ENCODE results near the gene TMEM200B.

DNA sequence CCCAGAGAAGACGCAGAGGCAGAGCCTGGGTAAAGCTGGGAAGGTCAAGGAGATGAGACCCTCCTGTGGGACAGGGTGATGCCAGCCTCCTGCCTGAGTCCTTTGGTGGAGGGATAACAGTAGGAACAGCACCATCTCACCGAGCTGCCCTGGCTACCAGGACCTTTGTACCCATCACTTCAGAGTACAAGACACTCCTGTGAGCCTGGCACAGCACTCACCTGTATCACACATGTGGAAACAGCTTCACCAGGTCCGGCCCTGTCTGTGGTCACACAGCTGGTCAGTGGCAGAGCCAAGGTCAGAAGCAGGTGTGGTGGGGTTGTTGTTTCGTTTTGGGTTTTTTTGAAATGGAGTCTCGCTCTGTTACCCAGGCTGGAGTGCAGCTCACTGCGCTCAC lies 5.0 kb upstream of the TMEM200B start:
- TF ChIP-seq, protein P1, sequence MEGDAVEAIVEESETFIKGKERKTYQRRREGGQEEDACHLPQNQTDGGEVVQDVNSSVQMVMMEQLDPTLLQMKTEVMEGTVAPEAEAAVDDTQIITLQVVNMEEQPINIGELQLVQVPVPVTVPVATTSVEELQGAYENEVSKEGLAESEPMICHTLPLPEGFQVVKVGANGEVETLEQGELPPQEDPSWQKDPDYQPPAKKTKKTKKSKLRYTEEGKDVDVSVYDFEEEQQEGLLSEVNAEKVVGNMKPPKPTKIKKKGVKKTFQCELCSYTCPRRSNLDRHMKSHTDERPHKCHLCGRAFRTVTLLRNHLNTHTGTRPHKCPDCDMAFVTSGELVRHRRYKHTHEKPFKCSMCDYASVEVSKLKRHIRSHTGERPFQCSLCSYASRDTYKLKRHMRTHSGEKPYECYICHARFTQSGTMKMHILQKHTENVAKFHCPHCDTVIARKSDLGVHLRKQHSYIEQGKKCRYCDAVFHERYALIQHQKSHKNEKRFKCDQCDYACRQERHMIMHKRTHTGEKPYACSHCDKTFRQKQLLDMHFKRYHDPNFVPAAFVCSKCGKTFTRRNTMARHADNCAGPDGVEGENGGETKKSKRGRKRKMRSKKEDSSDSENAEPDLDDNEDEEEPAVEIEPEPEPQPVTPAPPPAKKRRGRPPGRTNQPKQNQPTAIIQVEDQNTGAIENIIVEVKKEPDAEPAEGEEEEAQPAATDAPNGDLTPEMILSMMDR (IDR thresholded peaks at IDR 0.05; ENCODE audit: insufficient read depth, low read length) = no peak
- no peak for TF ChIP-seq POLR2AphosphoS5 (IDR thresholded peaks at IDR 0.05; ENCODE audit: low read depth)

Measured in HL-60 (cell line).